ENCODE measurements around the gene PKP4. TPM values are rescaled to one million over a fixed set of nuclear protein-coding genes. Genes with fewer than 3 reads are reported as not detected.

The PKP4 gene
- total RNA-seq, 1 experiment from 2014 or later = 55.2 TPM

GRCh38 chr2:158412206-158412605, 44.5 kb upstream of the PKP4 start (continued):
- no peak for TF ChIP-seq CTCF (IDR thresholded peaks at IDR 0.05 in 2 of 3, conservative IDR thresholded peaks at IDR 0.05 in 1 of 3; ENCODE audit: borderline replicate concordance in 1 of 3, insufficient read depth in 1 of 3, low read depth in 2 of 3, low read length in 2 of 3)

GRCh38 chr2:158413581-158413980, 43.2 kb upstream of the PKP4 start:
- Histone ChIP-seq H3K27me3 (ENCODE audit: insufficient read depth, low read length) (no peaks in the 10 kb centered on the region), H3K79me2 (ENCODE audit: insufficient read depth, low read length) (no peaks in the 10 kb centered on the region), H3K4me3 (replicated peaks in 1 of 2; ENCODE audit: low read depth in 1 of 2, low read length in 2 of 2) (no peak overlapping the region), H3K9ac (ENCODE audit: low read length) (no peak overlapping the region), H3K27ac (ENCODE audit: low read depth, low read length) (no peak overlapping the region), H2AFZ (ENCODE audit: low read depth, low read length, poor library complexity, severe bottlenecking) (no peak overlapping the region), H3K4me1 (ENCODE audit: control insufficient read depth in 1 of 2, insufficient read depth in 2 of 2, low read length in 2 of 2) (no peaks in the 10 kb centered on the region), H3K36me3 (ENCODE audit: control insufficient read depth in 1 of 2, insufficient read depth in 2 of 2, low read length in 2 of 2) (no peaks in the 10 kb centered on the region), H3K9me2 (ENCODE audit: insufficient read depth) (no peaks in the 10 kb centered on the region), H3K4me2 (ENCODE audit: low read length) (no peak overlapping the region), H3K9me3 (ENCODE audit: control insufficient read depth in 1 of 2, insufficient read depth in 1 of 2, low read depth in 1 of 2, low read length in 2 of 2) (no peaks in the 10 kb centered on the region), H4K20me1 (ENCODE audit: insufficient read depth) (no peaks in the 10 kb centered on the region)
- ATAC-seq = no peak
- ChIA-PET POLR2A (no interaction called here), CTCF (no interaction called here), RAD21 (ENCODE audit: low non-redundant PET in 1 of 2, low total read pairs in 2 of 2, uncharacterized antibody in 2 of 2, unreplicated experiment in 2 of 2) (no interaction called here)
- intact Hi-C loops (cut with micrococcal nuclease) = no loop called here
- no TSS peak for BruUV-seq (replicated peaks)
- DNase-seq (ENCODE audit: low read depth, low spot score) = no peak
- TF ChIP-seq RAD21 (IDR thresholded peaks at IDR 0.05; ENCODE audit: low read depth) = no peak
- no peak for TF ChIP-seq MAX (IDR thresholded peaks at IDR 0.05)
- TF ChIP-seq EZH2 (IDR thresholded peaks at IDR 0.05) = no peak

- POLR2A ChIA-PET = no interaction called here
These were observed 42.2 kb upstream of the PKP4 start for GRCh38 chr2:158414538-158414937.

More at GRCh38 chr2:158414538-158414937, 42.2 kb upstream of the PKP4 start:
- no TSS peak for BruUV-seq (replicated peaks)
- DNase-seq (ENCODE audit: low read depth, low spot score) (no peak), ATAC-seq (no peak)
- Histone ChIP-seq H3K27ac (ENCODE audit: low read depth, low read length) (no peak overlapping the region), H4K20me1 (ENCODE audit: insufficient read depth) (no peaks in the 10 kb centered on the region), H3K4me1 (ENCODE audit: control insufficient read depth in 1 of 2, insufficient read depth in 2 of 2, low read length in 2 of 2) (no peaks in the 10 kb centered on the region), H2AFZ (ENCODE audit: low read depth, low read length, poor library complexity, severe bottlenecking) (no peak overlapping the region), H3K9me3 (ENCODE audit: control insufficient read depth in 1 of 2, insufficient read depth in 1 of 2, low read depth in 1 of 2, low read length in 2 of 2) (no peaks in the 10 kb centered on the region), H3K36me3 (ENCODE audit: control insufficient read depth in 1 of 2, insufficient read depth in 2 of 2, low read length in 2 of 2) (no peaks in the 10 kb centered on the region), H3K9ac (ENCODE audit: low read length) (no peak overlapping the region), H3K79me2 (ENCODE audit: insufficient read depth, low read length) (no peaks in the 10 kb centered on the region), H3K27me3 (ENCODE audit: insufficient read depth, low read length) (no peaks in the 10 kb centered on the region), H3K4me3 (replicated peaks in 1 of 2; ENCODE audit: low read depth in 1 of 2, low read length in 2 of 2) (no peak overlapping the region), H3K9me2 (ENCODE audit: insufficient read depth) (no peaks in the 10 kb centered on the region), H3K4me2 (ENCODE audit: low read length) (no peak overlapping the region)
- intact Hi-C loops (cut with micrococcal nuclease) = no loop called here
- no peak for TF ChIP-seq JUND (IDR thresholded peaks at IDR 0.05)
- TF ChIP-seq EGR1 (IDR thresholded peaks at IDR 0.05; ENCODE audit: low read depth) = no peak
- TF ChIP-seq ELF1 (IDR thresholded peaks at IDR 0.05; ENCODE audit: borderline replicate concordance, low read depth) = no peak
- no peak for TF ChIP-seq ATF3 (IDR thresholded peaks at IDR 0.05)
- TF ChIP-seq TCF7L2 (IDR thresholded peaks at IDR 0.05; ENCODE audit: borderline replicate concordance, extremely low read depth, insufficient read depth, insufficient read length) = no peak
- no peak for TF ChIP-seq ZBTB33 (IDR thresholded peaks at IDR 0.05; ENCODE audit: extremely low read depth, insufficient replicate concordance, low read length)
- no peak for TF ChIP-seq YY1 (IDR thresholded peaks at IDR 0.05; ENCODE audit: extremely low read depth, insufficient replicate concordance, low read depth, low read length)
- TF ChIP-seq FOSL1 (IDR thresholded peaks at IDR 0.05; ENCODE audit: low read depth) = no peak
- no peak for TF ChIP-seq EZH2phosphoT487 (IDR thresholded peaks at IDR 0.05; ENCODE audit: borderline replicate concordance)
- TF ChIP-seq CBX3 (IDR thresholded peaks at IDR 0.05; ENCODE audit: low read depth) = no peak
- no peak for TF ChIP-seq POLR2A (IDR thresholded peaks at IDR 0.05; ENCODE audit: borderline replicate concordance, extremely low read depth, insufficient read depth, insufficient read length)
- TF ChIP-seq ZNF274 (IDR thresholded peaks at IDR 0.05; ENCODE audit: low read depth, low read length) = no peak
- RAD21 ChIA-PET (ENCODE audit: low non-redundant PET in 1 of 2, low total read pairs in 2 of 2, uncharacterized antibody in 2 of 2, unreplicated experiment in 2 of 2) = no interaction called here
- CTCF ChIA-PET = no interaction called here

All from HCT116 (cell line).